GDM1 (cell line): ENCODE data around the gene SEMA4B.
"Not testable (repeated sequence)": the region's sequence is repeated elsewhere in the genome, so short reads cannot be mapped to it uniquely, and the experiment has no call there.

Source experiments
- DNase-seq: peaks from one replicate; lab custom pipeline; 2025; lab: John Stamatoyannopoulos, UW

SEMA4B gene

GRCh38 chr15:90178468-90179435 lies 22.4 kb upstream of the SEMA4B start:
- DNase-seq: no peak

- no peak for DNase-seq
Measured at GRCh38 chr15:90181776-90182175, 19.4 kb upstream of the SEMA4B start.

- DNase-seq: no peak
Measured at GRCh38 chr15:90184119-90184785, 16.9 kb upstream of the SEMA4B start.

- no peak for DNase-seq
Measured at GRCh38 chr15:90184786-90185704, 16.1 kb upstream of the SEMA4B start.

GRCh38 chr15:90187257-90187868 lies 13.8 kb upstream of the SEMA4B start:
- no peak for DNase-seq

GRCh38 chr15:90188065-90188464 lies 13.1 kb upstream of the SEMA4B start:
- DNase-seq: not testable (repeated sequence)

GRCh38 chr15:90188914-90189748 lies 12.0 kb upstream of the SEMA4B start:
- peak; percentile 42 for DNase-seq

- no peak for DNase-seq
Measured at GRCh38 chr15:90189781-90190467, 11.2 kb upstream of the SEMA4B start.

GRCh38 chr15:90190606-90191343 lies 10.4 kb upstream of the SEMA4B start:
- no peak for DNase-seq

- DNase-seq: no peak
Measured at GRCh38 chr15:90191344-90191687, 9.8 kb upstream of the SEMA4B start.

GRCh38 chr15:90191794-90192509 lies 9.2 kb upstream of the SEMA4B start:
- peak; percentile 34 for DNase-seq

- peak; percentile 83 for DNase-seq
Measured at GRCh38 chr15:90192961-90193786, 8.0 kb upstream of the SEMA4B start.

- no peak for DNase-seq
Measured at GRCh38 chr15:90194655-90195054, 6.5 kb upstream of the SEMA4B start.

GRCh38 chr15:90200534-90201129 lies 498 bp upstream of the SEMA4B start:
- no peak for DNase-seq

- no peak for DNase-seq
Measured at GRCh38 chr15:90201944-90202375, 830 bp downstream of the SEMA4B start.

- DNase-seq: no peak
Measured at GRCh38 chr15:90202929-90203328, 1.8 kb downstream of the SEMA4B start.

- no peak for DNase-seq
Measured at GRCh38 chr15:90203473-90203872, 2.3 kb downstream of the SEMA4B start.
